Keratinocyte (primary cell): ENCODE data around the gene IQCE. TPM values are rescaled to one million over a fixed set of nuclear protein-coding genes. Genes with fewer than 3 reads are reported as not detected.
"Not testable (repeated sequence)": the region's sequence is repeated elsewhere in the genome, so short reads cannot be mapped to it uniquely, and the experiment has no call there.

Source experiments
- DNase-seq: peaks from one replicate; pipeline ENCODE4 v3.0.0-alpha.2; 2011; ENCODE audit warnings: low read depth, missing footprints, low spot score
- FAIRE-seq: peaks from 2 replicates; lab custom pipeline; 2011; peaks lifted over from hg19 to GRCh38; lab: Jason Lieb, UNC
- H2AFZ ChIP-seq: 2 replicates; pipeline ENCODE4 v1.6.0; 2012; ENCODE audit warnings: low read length, control low read depth, inconsistent platforms; ENCODE audit not compliant: control insufficient read depth
- H3K27ac ChIP-seq: 2 replicates; pipeline ENCODE4 v1.5.1; 2011; ENCODE audit warnings: low read length; ENCODE audit not compliant: control insufficient read depth, insufficient read depth
- H3K27me3 ChIP-seq: 3 replicates; pipeline ENCODE4 v1.6.0; 2011; ENCODE audit warnings: low read length; ENCODE audit not compliant: control insufficient read depth, insufficient read depth; ENCODE audit errors: extremely low read depth
- H3K36me3 ChIP-seq, 2 experiments: 2 replicates in 1 of 2; 3 replicates in 1 of 2; pipeline ENCODE4 v1.5.1; 2011; ENCODE audit warnings: low read length in 2 of 2, mild to moderate bottlenecking in 1 of 2; ENCODE audit not compliant: control insufficient read depth in 2 of 2, insufficient read depth in 2 of 2; ENCODE audit errors: extremely low read depth in 1 of 2
- H3K4me1 ChIP-seq: 3 replicates; pipeline ENCODE4 v1.5.1; 2011; ENCODE audit warnings: low read length; ENCODE audit not compliant: control insufficient read depth, insufficient read depth; ENCODE audit errors: extremely low read depth
- H3K4me2 ChIP-seq: 3 replicates; pipeline ENCODE4 v1.6.0; 2011; ENCODE audit warnings: low read depth, low read length; ENCODE audit not compliant: control insufficient read depth, insufficient read depth; ENCODE audit errors: extremely low read depth
- H3K4me3 ChIP-seq, 3 experiments: fragments of 200-600 bp in 1 of 3; sonication (generic) in 1 of 3; 2 replicates in 2 of 3; 3 replicates in 1 of 3; pipeline ENCODE4 v1.5.1; 2011 to 2016; ENCODE audit warnings: low read length in 3 of 3, mild to moderate bottlenecking in 3 of 3, control low read depth in 2 of 3, inconsistent platforms in 1 of 3, low read depth in 1 of 3, mixed read lengths in 1 of 3, mixed run types in 1 of 3, moderate library complexity in 1 of 3; ENCODE audit not compliant: control insufficient read depth in 2 of 3, insufficient read depth in 2 of 3; ENCODE audit errors: extremely low read depth in 1 of 3
- H3K79me2 ChIP-seq: 2 replicates; pipeline ENCODE4 v1.6.0; 2012; ENCODE audit warnings: low read length; ENCODE audit not compliant: control insufficient read depth, insufficient read depth
- H3K9ac ChIP-seq: 3 replicates; pipeline ENCODE4 v1.6.0; 2011; ENCODE audit warnings: low read length; ENCODE audit not compliant: control insufficient read depth, insufficient read depth; ENCODE audit errors: extremely low read depth
- H3K9me1 ChIP-seq: 3 replicates; pipeline ENCODE4 v1.6.0; 2011; ENCODE audit warnings: low read length; ENCODE audit not compliant: control insufficient read depth, insufficient read depth; ENCODE audit errors: extremely low read depth
- H3K9me3 ChIP-seq: 2 replicates; pipeline ENCODE4 v1.5.1; 2012; ENCODE audit warnings: low read depth, low read length; ENCODE audit not compliant: control insufficient read depth
- H4K20me1 ChIP-seq: 3 replicates; pipeline ENCODE4 v1.6.0; 2011; ENCODE audit warnings: low read length; ENCODE audit not compliant: control insufficient read depth, insufficient read depth; ENCODE audit errors: extremely low read depth
- CTCF ChIP-seq, 3 experiments: IDR thresholded peaks in 1 of 3; conservative IDR thresholded peaks in 1 of 3; optimal IDR thresholded peaks in 1 of 3; 2 replicates in 2 of 3; 3 replicates in 1 of 3; pipeline versions ENCODE3 to v1.5.1; 2011; ENCODE audit warnings: low read length in 3 of 3, mild to moderate bottlenecking in 3 of 3, moderate library complexity in 2 of 3, control low read depth in 1 of 3, inconsistent platforms in 1 of 3; ENCODE audit not compliant: insufficient read depth in 2 of 3; ENCODE audit errors: extremely low read depth in 1 of 3
- EZH2 ChIP-seq: IDR thresholded peaks from one replicate; pipeline ENCODE4 v1.6.1; 2012; ENCODE audit warnings: inconsistent platforms, mild to moderate bottlenecking, low read length, moderate library complexity
- dilution Hi-C: fragments of 300-500 bp; cut with MboI; formaldehyde crosslinking; loops from one replicate; pipeline ENCODE4 v1.7.0; 2020; ENCODE audit warnings: low sequenced_read_pairs; ENCODE audit not compliant: extremely low pct_ligation_motif_present
- polyA plus RNA-seq, 5 experiments: library from polyadenylated mRNA; depleted of rRNA in 3 of 5; stranded (reverse) in 3 of 5; stranded (forward) in 1 of 5; unstranded in 1 of 5; fragments of >200 nt; gene quantifications; 1 replicate in 1 of 5; 2 replicates in 3 of 5; 3 replicates in 1 of 5; pipeline versions ENCODE4 v1.2.1 to v1.2.3, GENCODE V29; 2011 to 2012; ENCODE audit warnings: missing spikeins in 2 of 5, low read depth in 1 of 5, low replicate concordance in 1 of 5

The IQCE gene
- polyA plus RNA-seq, 1 donor (not counting 4 experiments of a cell fraction or from before 2014, with no cell fraction given) = 5.2 TPM

GRCh38 chr7:2587778-2588177 is 29.0 kb downstream of the IQCE start:
- Histone ChIP-seq H3K4me1 (no peaks in the 10 kb centered on the region), H3K4me2 (no peak overlapping the region), H3K9ac (no peak overlapping the region), H3K36me3 (peaks cover 5 to 10% of the 10 kb centered on the region in 2 experiments), H2AFZ (no peak overlapping the region), H3K27me3 (no peaks in the 10 kb centered on the region), H3K9me1 (no peaks in the 10 kb centered on the region), H3K27ac (no peak overlapping the region), H3K4me3 (no peak overlapping the region), H3K79me2 (no peaks in the 10 kb centered on the region), H4K20me1 (no peaks in the 10 kb centered on the region), H3K9me3 (no peaks in the 10 kb centered on the region)
- dilution Hi-C loops = no loop called here
- FAIRE-seq (no peak), DNase-seq (no peak)
- TF ChIP-seq EZH2 = no peak
- no peak for TF ChIP-seq CTCF (optimal IDR thresholded peaks at IDR 0.05 in 1 of 3, IDR thresholded peaks at IDR 0.05 in 1 of 3, conservative IDR thresholded peaks at IDR 0.05 in 1 of 3; ENCODE audit: extremely low read depth in 1 of 3, insufficient read depth in 2 of 3, low read length in 3 of 3)

GRCh38 chr7:2589341-2589740 is 30.6 kb downstream of the IQCE start:
- H3K4me2 ChIP-seq = no peak overlapping the region
- no peak overlapping the region for H3K9ac ChIP-seq
- H3K4me3 ChIP-seq = no peak overlapping the region
- H3K9me3 ChIP-seq = no peaks in the 10 kb centered on the region
- H3K4me1 ChIP-seq = no peaks in the 10 kb centered on the region
- H3K27me3 ChIP-seq = no peaks in the 10 kb centered on the region
- no peak for TF ChIP-seq EZH2
- FAIRE-seq (no peak), DNase-seq (no peak)
- no peak overlapping the region for H3K27ac ChIP-seq
- peaks cover 5 to 10% of the 10 kb centered on the region in 2 experiments for H3K36me3 ChIP-seq
- no peak overlapping the region for H2AFZ ChIP-seq
- no peaks in the 10 kb centered on the region for H3K79me2 ChIP-seq
- no peaks in the 10 kb centered on the region for H3K9me1 ChIP-seq
- dilution Hi-C loops = no loop called here
- no peaks in the 10 kb centered on the region for H4K20me1 ChIP-seq

GRCh38 chr7:2589941-2590340 is 31.2 kb downstream of the IQCE start:
- H3K4me1 ChIP-seq, H4K20me1 ChIP-seq, H3K9me1 ChIP-seq, H3K4me3 ChIP-seq, H3K27me3 ChIP-seq, H3K9ac ChIP-seq, H3K4me2 ChIP-seq, H3K9me3 ChIP-seq, H3K79me2 ChIP-seq, FAIRE-seq, dilution Hi-C loops, H2AFZ ChIP-seq, H3K27ac ChIP-seq, DNase-seq: not testable (repeated sequence)
- peaks cover 6 to 12% of the 10 kb centered on the region in 2 experiments for H3K36me3 ChIP-seq
